HCEC 1CT (cell line): ENCODE data around the gene ACO2.
"Not testable (repeated sequence)": the region's sequence is repeated elsewhere in the genome, so short reads cannot be mapped to it uniquely, and the experiment has no call there.

Experiments
- DNase-seq: peaks from one replicate; pipeline ENCODE4 v3.0.0-alpha.2; 2017

ACO2 gene

GRCh38 chr22:41543854-41544670, 75.1 kb downstream of the ACO2 start, which contains the start of gene POLR3H:
TSS of gene POLR3H (minus strand) at chr22:41544470. CDS start at chr22:41544101, 369 bp downstream.
- peak; percentile 96 for DNase-seq

GRCh38 chr22:41544671-41545476, 76.0 kb downstream of the ACO2 start:
- no peak for DNase-seq

GRCh38 chr22:41548830-41549211, 79.9 kb downstream of the ACO2 start:
- DNase-seq: no peak

GRCh38 chr22:41550952-41551491, 82.1 kb downstream of the ACO2 start:
- DNase-seq: no peak

- no peak for DNase-seq
Measured at GRCh38 chr22:41551877-41552582, 83.1 kb downstream of the ACO2 start.

GRCh38 chr22:41555325-41555982, 86.5 kb downstream of the ACO2 start:
- DNase-seq: no peak

GRCh38 chr22:41556561-41556960, 87.6 kb downstream of the ACO2 start:
- DNase-seq: no peak

GRCh38 chr22:41557401-41558240, 88.7 kb downstream of the ACO2 start:
- DNase-seq: peak; percentile 85

- DNase-seq: not testable (repeated sequence)
Measured at GRCh38 chr22:41558241-41558630, 89.3 kb downstream of the ACO2 start.

- DNase-seq: no peak
Measured at GRCh38 chr22:41560095-41560471, 91.2 kb downstream of the ACO2 start.

- no peak for DNase-seq
Measured at GRCh38 chr22:41561335-41561734, 92.4 kb downstream of the ACO2 start.

GRCh38 chr22:41561788-41562187, 92.9 kb downstream of the ACO2 start:
- no peak for DNase-seq

GRCh38 chr22:41562461-41562860, 93.5 kb downstream of the ACO2 start:
- no peak for DNase-seq

GRCh38 chr22:41563051-41563711, 94.3 kb downstream of the ACO2 start:
- peak; percentile 80 for DNase-seq

- peak; percentile 65 for DNase-seq
Measured at GRCh38 chr22:41564563-41564962, 95.6 kb downstream of the ACO2 start.

- DNase-seq: peak; percentile 78
Measured at GRCh38 chr22:41565403-41566054, 96.6 kb downstream of the ACO2 start.

- DNase-seq: no peak
Measured at GRCh38 chr22:41567512-41567768, 98.5 kb downstream of the ACO2 start.

- DNase-seq: no peak
Measured at GRCh38 chr22:41568811-41569210, 99.9 kb downstream of the ACO2 start.

- no peak for DNase-seq
Measured at GRCh38 chr22:41570221-41570620, 101.3 kb downstream of the ACO2 start.

GRCh38 chr22:41571786-41572185, 102.9 kb downstream of the ACO2 start:
- DNase-seq: no peak

- DNase-seq: not testable (repeated sequence)
Measured at GRCh38 chr22:41572305-41572704, 103.4 kb downstream of the ACO2 start.
